Measurements from ENCODE around the gene FAM13B.
"Not testable (repeated sequence)": the region's sequence is repeated elsewhere in the genome, so short reads cannot be mapped to it uniquely, and the experiment has no call there.

The FAM13B gene

DNA sequence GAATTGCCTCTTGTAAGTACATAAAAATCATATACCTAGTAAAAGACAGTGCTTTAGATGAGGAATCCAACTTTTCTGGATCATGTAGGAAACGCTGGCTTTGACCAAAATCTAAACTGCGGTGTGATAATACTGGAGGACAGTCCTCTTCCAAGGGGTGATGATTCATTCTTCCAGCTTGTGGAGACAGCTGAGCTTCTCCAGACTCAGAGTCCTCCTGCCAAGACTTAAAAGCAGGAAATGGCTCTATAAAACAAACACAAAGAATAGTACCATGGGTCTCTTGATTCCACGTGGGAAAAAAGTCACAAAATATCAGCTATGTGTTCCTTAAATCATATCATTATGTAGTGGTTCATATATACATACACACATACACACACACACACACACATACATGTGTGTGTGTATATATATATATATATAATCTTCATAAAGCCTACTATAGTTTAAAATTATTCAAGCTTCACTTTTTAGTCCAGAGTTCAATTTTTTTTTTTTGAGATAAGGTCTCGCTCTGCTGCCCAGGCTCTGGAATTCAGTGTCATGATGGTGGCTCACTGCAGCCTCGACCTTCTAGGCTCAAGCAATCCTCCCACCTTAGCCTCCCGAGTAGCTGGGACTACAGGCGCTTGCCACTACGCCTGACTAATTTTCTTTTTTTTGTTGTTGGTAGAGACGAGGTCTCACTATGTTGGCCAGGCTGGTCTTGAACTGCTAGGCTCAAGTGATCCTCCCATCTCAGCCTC is 78.6 kb downstream of the FAM13B start:
- no peak for TF ChIP-seq CTCF (conservative IDR thresholded peaks at IDR 0.05)
- H3K27ac ChIP-seq: 0 out of 2 replicates have a peak overlapping the region, but pooled peaks have one; percentile 5

DNA sequence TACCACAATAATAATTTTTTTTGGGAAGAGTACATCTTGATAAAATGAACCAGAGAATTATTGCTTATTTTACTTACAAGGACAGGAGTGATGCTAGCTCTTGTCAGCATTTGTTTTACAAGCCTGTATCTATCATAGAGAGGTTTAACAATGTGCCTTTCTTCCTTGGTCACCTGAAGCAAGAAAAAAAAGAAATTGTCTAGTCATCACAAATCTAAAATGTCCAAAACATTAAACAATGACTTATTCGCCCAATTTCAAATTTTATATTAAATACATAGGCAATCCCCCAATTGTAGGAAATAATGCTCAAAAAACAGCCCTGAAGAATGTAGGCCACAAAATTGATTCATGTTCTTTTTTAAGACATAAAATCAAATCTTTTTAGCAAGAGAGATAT is 87.1 kb downstream of the FAM13B start:
- no peak for TF ChIP-seq CTCF (conservative IDR thresholded peaks at IDR 0.05)
- no peak overlapping the region for H3K27ac ChIP-seq

DNA sequence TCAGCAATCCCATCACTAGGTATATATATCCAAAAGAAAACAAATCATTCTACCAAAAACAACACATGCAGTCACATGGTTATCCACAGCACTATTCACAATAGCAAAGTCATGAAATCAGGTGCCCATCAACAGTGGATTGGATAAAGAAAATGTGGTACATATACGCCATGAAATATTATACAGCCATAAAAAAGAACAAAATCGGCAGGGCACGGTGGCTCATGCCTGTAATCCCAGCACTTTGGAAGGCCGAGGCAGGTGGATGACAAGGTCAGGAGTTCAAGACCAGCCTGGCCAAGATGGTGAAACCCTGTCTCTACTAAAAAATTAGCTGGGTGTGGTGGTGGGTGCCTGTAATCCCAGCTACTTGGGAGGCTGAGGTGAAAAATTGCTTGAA is 88.6 kb downstream of the FAM13B start:
- not testable (repeated sequence) for H3K27ac ChIP-seq

DNA sequence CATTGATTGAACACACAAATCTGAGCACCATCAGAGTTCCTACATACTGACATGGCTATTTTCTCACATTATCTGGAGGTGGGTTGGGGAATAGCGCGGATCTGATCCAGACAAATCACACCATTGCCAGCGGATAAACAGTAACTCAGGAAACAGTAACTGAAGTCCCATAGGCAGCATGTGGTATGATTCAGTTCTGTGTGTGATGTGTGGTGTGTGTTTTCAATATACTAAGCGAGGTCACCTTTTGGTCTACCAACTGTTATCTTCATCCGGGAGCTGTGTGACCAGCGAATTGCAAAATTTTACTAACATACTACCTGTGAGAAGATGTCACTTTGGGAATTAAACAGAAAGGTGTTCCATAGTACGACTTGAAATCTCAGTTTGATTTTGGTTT is 93.5 kb downstream of the FAM13B start:
- no peak overlapping the region for H3K27ac ChIP-seq
- TF ChIP-seq CTCF (conservative IDR thresholded peaks at IDR 0.05): no peak

DNA sequence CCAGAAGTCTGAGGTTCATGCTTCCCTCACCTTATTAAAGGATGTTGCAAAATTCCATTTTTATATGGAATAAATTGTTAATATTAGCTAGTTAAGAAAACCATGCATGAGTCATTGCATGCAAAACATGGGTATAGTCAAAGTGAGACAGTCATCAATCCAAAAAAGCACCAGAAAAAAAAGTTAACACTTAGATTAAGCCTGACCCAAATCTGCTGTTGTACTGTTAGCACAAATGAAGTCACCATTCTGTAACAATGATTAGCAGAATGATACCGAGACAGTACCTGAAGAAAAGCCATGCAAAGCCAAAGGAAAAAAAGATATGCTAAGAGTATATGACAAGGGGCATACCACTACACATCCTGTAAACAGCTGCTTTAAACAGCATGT is 94.1 kb downstream of the FAM13B start:
- TF ChIP-seq CTCF (conservative IDR thresholded peaks at IDR 0.05): no peak
- H3K27ac ChIP-seq: no peak overlapping the region

DNA sequence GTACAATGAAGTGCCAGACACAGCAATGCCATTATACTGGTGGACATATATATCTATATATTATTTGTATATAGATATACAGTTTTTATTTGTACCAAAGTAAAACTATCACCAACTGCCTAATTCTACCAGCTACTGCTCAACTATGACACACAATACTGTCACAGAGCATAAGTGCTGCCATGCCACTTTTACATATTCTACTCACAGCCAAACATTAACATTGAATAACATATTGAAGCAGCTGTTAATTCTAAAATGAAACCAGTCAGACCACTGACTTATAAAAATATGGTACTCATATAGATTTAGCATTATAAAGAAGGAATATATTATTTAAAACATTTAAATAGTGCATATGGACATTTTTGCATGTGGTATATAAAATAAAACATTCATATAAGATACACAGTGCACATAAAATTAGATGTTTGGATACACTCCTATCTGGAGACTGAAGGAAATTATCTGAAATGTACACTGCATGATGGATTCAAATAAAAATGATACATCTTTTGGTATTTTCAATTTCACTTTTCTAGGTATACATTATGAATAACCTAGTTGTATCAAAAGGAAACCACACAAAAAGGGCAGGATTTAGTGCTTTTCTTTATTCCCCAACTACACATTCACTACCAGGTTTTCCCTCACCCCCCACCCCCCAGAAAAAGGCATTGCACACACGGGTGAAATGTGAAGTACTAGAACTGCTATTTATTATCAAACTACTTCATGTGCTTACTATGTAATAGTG is 94.7 kb downstream of the FAM13B start:
- no peak overlapping the region for H3K27ac ChIP-seq
- no peak for TF ChIP-seq CTCF (conservative IDR thresholded peaks at IDR 0.05)

DNA sequence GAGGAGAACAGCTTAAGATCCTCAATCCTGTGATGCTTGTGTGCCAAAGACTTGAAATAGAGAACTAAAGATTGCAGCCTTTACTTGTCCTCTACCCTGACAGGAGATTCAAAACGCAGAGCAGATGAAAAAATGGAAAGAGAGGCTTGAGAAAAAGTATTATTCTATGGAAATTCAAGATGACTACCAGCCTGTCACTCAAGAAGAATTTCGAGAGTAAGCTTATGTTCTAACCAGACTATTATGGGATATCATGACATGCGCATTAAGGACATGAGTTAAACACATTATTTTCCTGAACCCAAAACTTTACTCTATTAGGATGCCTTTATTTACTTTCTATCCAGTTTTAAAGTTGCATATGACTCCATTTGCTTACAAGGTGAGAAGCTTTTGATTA is 97.2 kb downstream of the FAM13B start:
- no peak for TF ChIP-seq CTCF (conservative IDR thresholded peaks at IDR 0.05)
- no peak overlapping the region for H3K27ac ChIP-seq

GRCh38 chr5:137935190-137935589 is 97.7 kb downstream of the FAM13B start:
- TF ChIP-seq CTCF (conservative IDR thresholded peaks at IDR 0.05): no peak
- H3K27ac ChIP-seq: no peak overlapping the region
